PFSK-1 (cell line): Measurements from ENCODE around the gene MAEA.

ENCODE experiments used
- FOXP2 ChIP-seq: optimal IDR thresholded peaks from 2 replicates; pipeline ENCODE3; 2011; ENCODE audit warnings: borderline replicate concordance, control low read depth, inconsistent platforms; ENCODE audit not compliant: insufficient read depth; ENCODE audit errors: extremely low read length, extremely low read depth
- POLR2AphosphoS5 ChIP-seq: IDR thresholded peaks from 2 replicates; pipeline ENCODE4 v1.6.1; 2012; ENCODE audit warnings: low read depth, mild to moderate bottlenecking, control low read depth, low read length, moderate library complexity
- REST ChIP-seq, 2 experiments: IDR thresholded peaks; 2 replicates each; pipeline versions ENCODE4 v1.6.1 to v1.8.0; 2011 to 2012; ENCODE audit warnings: low read depth in 2 of 2, low read length in 2 of 2, control low read depth in 1 of 2, inconsistent platforms in 1 of 2, mild to moderate bottlenecking in 1 of 2, moderate library complexity in 1 of 2; ENCODE audit not compliant: insufficient read depth in 1 of 2
- SIN3A ChIP-seq: IDR thresholded peaks from 2 replicates; pipeline ENCODE4 v1.6.1; 2012; ENCODE audit warnings: mild to moderate bottlenecking, low read length, moderate library complexity, borderline replicate concordance; ENCODE audit not compliant: insufficient read depth
- TAF1 ChIP-seq: IDR thresholded peaks from 2 replicates; pipeline ENCODE4 v1.6.1; 2012; ENCODE audit warnings: low read length, control low read depth, borderline replicate concordance; ENCODE audit not compliant: insufficient read depth

Gene MAEA

GRCh38 chr4:1288786-1289185 is 905 bp upstream of the MAEA start:
- TF ChIP-seq FOXP2 (no peak), REST (IDR thresholded peaks at IDR 0.05; ENCODE audit: insufficient read depth in 1 of 2, low read depth in 2 of 2, low read length in 2 of 2) (no peak), SIN3A (no peak), POLR2AphosphoS5 (no peak), TAF1 (no peak)

- no peak for TF ChIP-seq TAF1
- no peak for TF ChIP-seq SIN3A
- no peak for TF ChIP-seq FOXP2
- TF ChIP-seq POLR2AphosphoS5, result no peak
- no peak for TF ChIP-seq REST (IDR thresholded peaks at IDR 0.05; ENCODE audit: insufficient read depth in 1 of 2, low read depth in 2 of 2, low read length in 2 of 2)
Observed at GRCh38 chr4:1290165-1290977, 680 bp downstream of the MAEA start.

GRCh38 chr4:1291091-1291490 is 1.4 kb downstream of the MAEA start:
- TF ChIP-seq FOXP2 (no peak), SIN3A (no peak)

GRCh38 chr4:1291996-1292702 is 2.5 kb downstream of the MAEA start:
- TF ChIP-seq SIN3A (no peak), REST (IDR thresholded peaks at IDR 0.05; ENCODE audit: insufficient read depth in 1 of 2, low read depth in 2 of 2, low read length in 2 of 2) (no peak), TAF1 (no peak), POLR2AphosphoS5 (no peak), FOXP2 (no peak)

- TF ChIP-seq TAF1, result no peak
- TF ChIP-seq FOXP2, result no peak
- TF ChIP-seq SIN3A, result no peak
- TF ChIP-seq POLR2AphosphoS5, result no peak
- TF ChIP-seq REST (IDR thresholded peaks at IDR 0.05; ENCODE audit: insufficient read depth in 1 of 2, low read depth in 2 of 2, low read length in 2 of 2), result no peak
Observed at GRCh38 chr4:1293531-1293941, 3.8 kb downstream of the MAEA start.
